PFSK-1 (cell line): Measurements from ENCODE around the gene PRRT4.

ENCODE experiments used
- FOXP2 ChIP-seq: optimal IDR thresholded peaks from 2 replicates; pipeline ENCODE3; 2011; ENCODE audit warnings: borderline replicate concordance, control low read depth, inconsistent platforms; ENCODE audit not compliant: insufficient read depth; ENCODE audit errors: extremely low read length, extremely low read depth
- POLR2AphosphoS5 ChIP-seq: IDR thresholded peaks from 2 replicates; pipeline ENCODE4 v1.6.1; 2012; ENCODE audit warnings: low read depth, mild to moderate bottlenecking, control low read depth, low read length, moderate library complexity
- REST ChIP-seq, 2 experiments: IDR thresholded peaks; 2 replicates each; pipeline versions ENCODE4 v1.6.1 to v1.8.0; 2011 to 2012; ENCODE audit warnings: low read depth in 2 of 2, low read length in 2 of 2, control low read depth in 1 of 2, inconsistent platforms in 1 of 2, mild to moderate bottlenecking in 1 of 2, moderate library complexity in 1 of 2; ENCODE audit not compliant: insufficient read depth in 1 of 2
- SIN3A ChIP-seq: IDR thresholded peaks from 2 replicates; pipeline ENCODE4 v1.6.1; 2012; ENCODE audit warnings: mild to moderate bottlenecking, low read length, moderate library complexity, borderline replicate concordance; ENCODE audit not compliant: insufficient read depth
- TAF1 ChIP-seq: IDR thresholded peaks from 2 replicates; pipeline ENCODE4 v1.6.1; 2012; ENCODE audit warnings: low read length, control low read depth, borderline replicate concordance; ENCODE audit not compliant: insufficient read depth

PRRT4 gene

GRCh38 chr7:128303643-128304042 lies 57.8 kb downstream of the PRRT4 start:
- TF ChIP-seq TAF1, result no peak
- no peak for TF ChIP-seq POLR2AphosphoS5

DNA sequence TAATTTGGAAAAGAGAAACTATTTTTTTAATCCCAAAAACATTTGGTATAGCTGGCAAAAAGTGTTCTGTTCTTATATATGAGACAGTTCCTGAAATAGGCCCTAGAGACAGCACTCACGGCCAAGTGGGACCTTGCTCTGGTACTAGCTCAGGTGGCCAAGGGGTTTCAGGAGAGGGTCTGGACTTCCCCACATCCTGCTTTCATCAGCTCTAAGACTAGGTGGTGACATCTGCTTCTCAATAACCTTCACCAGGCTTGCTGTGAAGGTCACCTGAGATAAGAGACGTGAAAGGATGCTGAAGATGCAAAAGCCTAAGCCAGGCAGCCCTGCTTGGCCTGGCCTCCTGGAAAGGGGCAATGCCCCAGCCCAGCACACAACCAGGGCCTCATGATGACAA lies 58.4 kb downstream of the PRRT4 start:
- TF ChIP-seq SIN3A, result no peak
- TF ChIP-seq FOXP2, result no peak
- TF ChIP-seq TAF1, result no peak
- no peak for TF ChIP-seq REST (IDR thresholded peaks at IDR 0.05; ENCODE audit: insufficient read depth in 1 of 2, low read depth in 2 of 2, low read length in 2 of 2)
- TF ChIP-seq POLR2AphosphoS5, result no peak

GRCh38 chr7:128302139-128302538 lies 59.4 kb downstream of the PRRT4 start:
- TF ChIP-seq TAF1 (no peak), REST (IDR thresholded peaks at IDR 0.05; ENCODE audit: insufficient read depth in 1 of 2, low read depth in 2 of 2, low read length in 2 of 2) (no peak), POLR2AphosphoS5 (no peak), FOXP2 (no peak), SIN3A (no peak)
